CD14-positive monocyte (primary cell): ENCODE measurements around the gene UST. TPM values are rescaled to one million over a fixed set of nuclear protein-coding genes. Genes with fewer than 3 reads are reported as not detected.

ENCODE experiments used
- DNase-seq, 3 donors: peaks; one replicate each; pipeline ENCODE4 v3.0.0-alpha.2; 2011 to 2022
- H2AFZ ChIP-seq: 2 replicates; pipeline ENCODE4 v1.6.0; 2012; ENCODE audit warnings: mild to moderate bottlenecking, low read depth, low read length, inconsistent platforms; ENCODE audit not compliant: insufficient read depth, poor library complexity, severe bottlenecking
- H3K27ac ChIP-seq, 2 donors: 1 replicate in 1 of 2; 2 replicates in 1 of 2; pipeline ENCODE4 v1.5.1; 2012 to 2013; ENCODE audit warnings: low read length in 2 of 2, control low read depth in 1 of 2, inconsistent platforms in 1 of 2, low read depth in 1 of 2, mild to moderate bottlenecking in 1 of 2
- H3K27me3 ChIP-seq, 2 donors: one replicate each; pipeline versions ENCODE4 v1.6.0 to v1.6.1; 2011 to 2013; ENCODE audit warnings: low read length in 2 of 2; ENCODE audit not compliant: control insufficient read depth in 2 of 2, insufficient read depth in 2 of 2
- H3K36me3 ChIP-seq, 2 donors: replicated peaks in 1 of 2; 1 replicate in 1 of 2; 2 replicates in 1 of 2; pipeline versions ENCODE4 v1.5.1 to v1.6.1; 2012 to 2013; ENCODE audit warnings: low read length in 2 of 2, control low read depth in 1 of 2, inconsistent platforms in 1 of 2, mild to moderate bottlenecking in 1 of 2; ENCODE audit not compliant: insufficient read depth in 2 of 2, control insufficient read depth in 1 of 2
- H3K4me1 ChIP-seq, 2 donors: 1 replicate in 1 of 2; 2 replicates in 1 of 2; pipeline versions ENCODE4 v1.5.1 to v1.6.1; 2012 to 2013; ENCODE audit warnings: low read length in 2 of 2, control low read depth in 1 of 2, inconsistent platforms in 1 of 2, mild to moderate bottlenecking in 1 of 2, moderate library complexity in 1 of 2; ENCODE audit not compliant: insufficient read depth in 2 of 2, control insufficient read depth in 1 of 2
- H3K4me2 ChIP-seq: replicated peaks from 2 replicates; pipeline ENCODE3; 2012; ENCODE audit warnings: low read length, moderate library complexity, mild to moderate bottlenecking; ENCODE audit not compliant: poor library complexity, severe bottlenecking; ENCODE audit errors: extremely low read depth
- H3K4me3 ChIP-seq, 3 experiments: fragments of 200-600 bp in 1 of 3; sonication (generic) in 1 of 3; replicated peaks in 1 of 3; 1 replicate in 2 of 3; 2 replicates in 1 of 3; pipeline ENCODE4 v1.5.1; 2011 to 2013; ENCODE audit warnings: low read length in 3 of 3, mild to moderate bottlenecking in 3 of 3, control low read depth in 2 of 3, low read depth in 2 of 3, inconsistent platforms in 1 of 3, moderate library complexity in 1 of 3
- H3K79me2 ChIP-seq: 2 replicates; pipeline ENCODE4 v1.6.0; 2012; ENCODE audit warnings: mild to moderate bottlenecking, control low read depth, inconsistent platforms, low read length, moderate library complexity; ENCODE audit not compliant: insufficient read depth
- H3K9ac ChIP-seq: 2 replicates; pipeline ENCODE4 v1.6.0; 2017; ENCODE audit warnings: low read length, mild to moderate bottlenecking; ENCODE audit not compliant: insufficient read depth, poor library complexity, severe bottlenecking
- H3K9me3 ChIP-seq, 2 donors: replicated peaks in 1 of 2; 1 replicate in 1 of 2; 2 replicates in 1 of 2; pipeline versions ENCODE4 v1.5.1 to v1.6.1; 2012 to 2013; ENCODE audit warnings: low read length in 2 of 2, control low read depth in 1 of 2; ENCODE audit not compliant: control insufficient read depth in 1 of 2, insufficient read depth in 1 of 2
- H4K20me1 ChIP-seq: 2 replicates; pipeline ENCODE4 v1.6.0; 2012; ENCODE audit warnings: mild to moderate bottlenecking, low read length, control low read depth, moderate library complexity; ENCODE audit not compliant: insufficient read depth
- H3K27ac Mint-ChIP-seq, 7 donors: one replicate each; pipeline ENCODE4 v1.8.0; 2020; ENCODE audit warnings: mild to moderate bottlenecking in 7 of 7, mixed read lengths in 7 of 7, moderate library complexity in 6 of 7, inconsistent platforms in 2 of 7
- H3K27me3 Mint-ChIP-seq, 3 donors: one replicate each; pipeline ENCODE4 v1.8.0; 2021 to 2022; ENCODE audit warnings: low read depth in 3 of 3, mild to moderate bottlenecking in 3 of 3, mixed read lengths in 3 of 3, moderate library complexity in 3 of 3, inconsistent platforms in 1 of 3
- H3K36me3 Mint-ChIP-seq, 2 donors: one replicate each; pipeline ENCODE4 v1.8.0; 2020; ENCODE audit warnings: mixed read lengths in 2 of 2, inconsistent platforms in 1 of 2, mild to moderate bottlenecking in 1 of 2
- H3K4me1 Mint-ChIP-seq: one replicate; pipeline ENCODE4 v1.8.0; 2020; ENCODE audit warnings: mild to moderate bottlenecking, mixed read lengths
- H3K4me3 Mint-ChIP-seq, 2 donors: one replicate each; pipeline ENCODE4 v1.8.0; 2020; ENCODE audit warnings: mild to moderate bottlenecking in 2 of 2, mixed read lengths in 2 of 2, moderate library complexity in 1 of 2
- H3K9me3 Mint-ChIP-seq, 7 donors: one replicate each; pipeline ENCODE4 v1.8.0; 2020 to 2022; ENCODE audit warnings: mixed read lengths in 7 of 7, mild to moderate bottlenecking in 6 of 7, moderate library complexity in 6 of 7, inconsistent platforms in 2 of 7
- WGBS: methylation state at CpG from one replicate; pipeline ENCODE4 v1.1.5; 2013; ENCODE audit warnings: missing lambda C conversion rate; ENCODE audit not compliant: insufficient coverage; 5-methylcytosine and 5-hydroxymethylcytosine counted together
- intact Hi-C, 2 donors: fragments of 100-400 bp; cut with micrococcal nuclease; formaldehyde crosslinking; loops; one replicate each; pipeline versions ENCODE4 v1.15.0 to v1.15.1; 2023
- polyA plus RNA-seq, 3 donors: library from polyadenylated mRNA; depleted of rRNA in 1 of 3; unstranded in 2 of 3; stranded (reverse) in 1 of 3; fragments of 300-500 nt in 2 of 3; fragments of >200 nt in 1 of 3; fragmentation: Illumina TruSeq in 2 of 3; gene quantifications; 1 replicate in 2 of 3; 2 replicates in 1 of 3; pipeline ENCODE4 v1.2.3, GENCODE V29; 2012 to 2021
- TF ChIP-seq, protein P1 (sequence below): fragments of 200-600 bp; IDR thresholded peaks from one replicate; pipeline ENCODE4 v1.8.0; 2022; ENCODE audit warnings: antibody characterized with exemption, mild to moderate bottlenecking

UST gene
- polyA plus RNA-seq, 3 donors = 0.33 to 0.53 (median 0.48) TPM

DNA sequence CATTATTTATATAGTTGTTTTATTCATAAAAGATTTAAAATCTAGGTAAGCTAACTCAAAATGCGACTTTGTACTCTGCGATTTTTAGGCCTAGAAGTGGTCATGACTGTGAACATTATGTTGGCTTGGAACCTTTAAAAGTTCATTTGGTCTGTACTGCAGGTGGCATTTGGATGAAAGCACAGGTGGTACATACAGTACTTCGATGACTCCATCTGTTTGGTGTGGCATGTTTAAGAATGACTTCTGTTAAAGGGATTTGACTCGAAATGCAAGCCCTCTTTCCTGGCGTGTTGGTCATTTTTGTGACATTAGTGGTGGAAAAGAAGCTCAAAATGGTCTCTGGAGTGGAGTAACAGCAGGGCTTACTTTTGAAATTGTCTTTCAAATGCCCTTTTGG lies 118.1 kb downstream of the UST start:
- H3K9me3 ChIP-seq = peaks cover 0 to 2% of the 10 kb centered on the region in 2 donors
- H3K9ac ChIP-seq = no peak overlapping the region
- Mint-ChIP-seq H3K4me3 (no peak overlapping the region), H3K9me3 (peaks cover 0 to 10% (median 5%) of the 10 kb centered on the region in 7 donors), H3K4me1 (no peaks in the 10 kb centered on the region), H3K36me3 (no peaks in the 10 kb centered on the region), H3K27ac (no peak overlapping the region), H3K27me3 (peaks cover 0 to 4% (median 0%) of the 10 kb centered on the region in 3 donors)
- H3K27ac ChIP-seq = no peak overlapping the region
- no peaks in the 10 kb centered on the region for H3K27me3 ChIP-seq
- intact Hi-C loops = no loop called here
- H4K20me1 ChIP-seq = no peaks in the 10 kb centered on the region
- H3K4me3 ChIP-seq = no peak overlapping the region
- no peak for DNase-seq
- no peaks in the 10 kb centered on the region for H3K4me1 ChIP-seq
- H3K4me2 ChIP-seq = no peak overlapping the region
- H2AFZ ChIP-seq = no peak overlapping the region
- 100% methylated on average over 3 of the region's 5 CpGs for WGBS
- TF ChIP-seq, protein P1, sequence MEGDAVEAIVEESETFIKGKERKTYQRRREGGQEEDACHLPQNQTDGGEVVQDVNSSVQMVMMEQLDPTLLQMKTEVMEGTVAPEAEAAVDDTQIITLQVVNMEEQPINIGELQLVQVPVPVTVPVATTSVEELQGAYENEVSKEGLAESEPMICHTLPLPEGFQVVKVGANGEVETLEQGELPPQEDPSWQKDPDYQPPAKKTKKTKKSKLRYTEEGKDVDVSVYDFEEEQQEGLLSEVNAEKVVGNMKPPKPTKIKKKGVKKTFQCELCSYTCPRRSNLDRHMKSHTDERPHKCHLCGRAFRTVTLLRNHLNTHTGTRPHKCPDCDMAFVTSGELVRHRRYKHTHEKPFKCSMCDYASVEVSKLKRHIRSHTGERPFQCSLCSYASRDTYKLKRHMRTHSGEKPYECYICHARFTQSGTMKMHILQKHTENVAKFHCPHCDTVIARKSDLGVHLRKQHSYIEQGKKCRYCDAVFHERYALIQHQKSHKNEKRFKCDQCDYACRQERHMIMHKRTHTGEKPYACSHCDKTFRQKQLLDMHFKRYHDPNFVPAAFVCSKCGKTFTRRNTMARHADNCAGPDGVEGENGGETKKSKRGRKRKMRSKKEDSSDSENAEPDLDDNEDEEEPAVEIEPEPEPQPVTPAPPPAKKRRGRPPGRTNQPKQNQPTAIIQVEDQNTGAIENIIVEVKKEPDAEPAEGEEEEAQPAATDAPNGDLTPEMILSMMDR = no peak
- H3K36me3 ChIP-seq = no peaks in the 10 kb centered on the region
- no peaks in the 10 kb centered on the region for H3K79me2 ChIP-seq

- H3K9me3 ChIP-seq = peaks cover 0 to 2% of the 10 kb centered on the region in 2 donors
- no peak for DNase-seq
- no peak overlapping the region for H3K27ac ChIP-seq
- H3K36me3 Mint-ChIP-seq = no peaks in the 10 kb centered on the region
- TF ChIP-seq, protein P1 = no peak
- H3K79me2 ChIP-seq = no peaks in the 10 kb centered on the region
- no peak overlapping the region for H3K9ac ChIP-seq
- no peak overlapping the region for H3K4me2 ChIP-seq
- no peaks in the 10 kb centered on the region for H3K36me3 ChIP-seq
- H3K4me1 ChIP-seq = no peaks in the 10 kb centered on the region
- intact Hi-C loops = no loop called here
- H3K9me3 Mint-ChIP-seq = peaks cover 0 to 5% (median 3%) of the 10 kb centered on the region in 7 donors
- no peak overlapping the region for H3K27ac Mint-ChIP-seq
- peaks cover 0 to 4% (median 0%) of the 10 kb centered on the region in 3 donors for H3K27me3 Mint-ChIP-seq
- H2AFZ ChIP-seq = no peak overlapping the region
- 38% methylated on average over 3 of the region's 5 CpGs for WGBS
- H3K27me3 ChIP-seq = no peaks in the 10 kb centered on the region
- no peak overlapping the region for H3K4me3 ChIP-seq
- H3K4me3 Mint-ChIP-seq = no peak overlapping the region
- no peaks in the 10 kb centered on the region for H4K20me1 ChIP-seq
- H3K4me1 Mint-ChIP-seq = no peaks in the 10 kb centered on the region
Measured at GRCh38 chr6:148866657-148867268, 119.9 kb downstream of the UST start.
